Embryonic facial prominence (tissue), 1 donor: ENCODE measurements around the gene AP1S1.
A peak's percentile ranks its signal among the peaks of the same experiment; 100 is the strongest.

Experiments used
- DNase-seq: peaks from one replicate; pipeline ENCODE4 v3.0.0-alpha.2; 2016; ENCODE audit errors: extremely low spot score

The AP1S1 gene

DNA sequence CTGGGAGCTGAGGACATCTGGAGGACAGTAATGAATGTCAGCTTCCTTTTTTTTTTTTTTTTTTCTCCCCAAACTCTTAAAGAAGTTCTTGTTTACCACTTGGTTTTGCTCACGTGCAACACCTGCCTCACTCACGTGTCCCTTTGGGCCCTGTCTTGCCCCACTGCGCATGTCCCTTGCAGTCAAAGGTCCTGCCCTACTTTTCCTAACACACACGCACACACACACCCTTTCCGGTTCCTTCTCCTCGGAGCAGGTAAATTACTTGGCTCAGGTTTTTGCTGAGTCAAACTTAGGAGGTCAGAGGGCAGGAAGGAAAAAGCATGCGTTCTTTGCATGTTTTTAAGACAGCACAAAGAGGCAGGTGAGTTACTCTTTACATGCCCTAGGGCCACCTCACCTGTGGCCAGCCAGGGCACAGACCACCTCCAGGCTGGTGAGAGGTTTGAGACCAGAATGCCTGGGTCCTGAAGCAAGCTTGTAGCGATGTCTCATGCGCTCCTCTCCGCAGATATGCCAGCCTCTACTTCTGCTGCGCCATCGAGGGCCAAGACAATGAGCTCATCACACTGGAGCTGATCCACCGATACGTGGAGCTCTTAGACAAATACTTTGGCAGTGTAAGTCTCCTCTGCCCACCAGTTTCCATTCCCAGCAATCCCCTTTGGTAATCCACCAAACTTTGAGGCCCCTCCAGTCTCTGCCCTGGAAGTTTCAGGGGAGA, 2.8 kb downstream of the AP1S1 start:
- DNase-seq: no peak

DNA sequence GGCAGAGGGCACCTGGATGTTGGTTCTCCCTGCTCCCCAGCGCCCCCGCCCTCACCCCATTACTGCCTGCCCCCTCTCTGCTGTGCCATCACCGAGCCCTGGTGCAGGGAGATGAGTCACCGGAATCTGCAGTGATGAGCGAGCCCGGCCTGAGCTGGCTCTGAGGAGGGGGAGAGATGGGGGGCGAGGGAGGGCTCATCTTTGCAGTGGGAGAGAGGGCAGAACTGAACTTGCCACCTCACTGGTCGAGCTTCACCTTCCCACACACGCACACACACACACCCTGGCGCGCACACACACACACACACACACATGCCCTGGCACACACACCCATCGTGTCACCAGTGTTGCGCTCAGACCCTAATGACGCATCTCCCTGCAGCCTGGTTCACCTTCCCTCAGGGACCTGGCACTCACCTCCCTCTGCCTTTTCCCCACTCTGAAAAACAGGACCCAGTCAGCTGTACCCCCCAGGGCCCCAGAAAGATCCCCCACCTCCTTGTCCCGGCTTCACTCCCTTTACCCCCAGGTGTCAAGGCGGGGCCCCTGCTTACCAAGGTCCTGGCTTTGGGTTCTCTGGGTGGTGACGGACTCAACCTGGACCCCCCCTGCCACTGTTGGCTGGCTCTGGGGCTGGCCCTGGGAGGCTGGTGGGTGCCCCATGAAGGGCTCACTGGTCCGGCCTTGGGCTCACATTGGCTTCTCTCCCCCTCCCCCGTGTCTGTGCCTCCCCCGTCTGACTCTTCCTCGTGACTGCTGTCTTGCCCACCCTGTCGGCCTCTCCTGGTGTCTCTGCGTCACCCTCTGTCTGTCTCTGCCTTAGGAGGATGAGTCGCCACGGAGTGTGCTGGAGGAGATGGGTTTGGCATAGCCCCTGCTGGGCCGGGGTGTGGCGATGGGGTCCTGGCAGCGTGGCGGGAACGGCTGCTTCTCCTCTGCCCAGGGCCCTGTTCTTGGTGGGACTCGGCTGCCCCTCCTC, 5.7 kb downstream of the AP1S1 start:
- DNase-seq: no peak

DNA sequence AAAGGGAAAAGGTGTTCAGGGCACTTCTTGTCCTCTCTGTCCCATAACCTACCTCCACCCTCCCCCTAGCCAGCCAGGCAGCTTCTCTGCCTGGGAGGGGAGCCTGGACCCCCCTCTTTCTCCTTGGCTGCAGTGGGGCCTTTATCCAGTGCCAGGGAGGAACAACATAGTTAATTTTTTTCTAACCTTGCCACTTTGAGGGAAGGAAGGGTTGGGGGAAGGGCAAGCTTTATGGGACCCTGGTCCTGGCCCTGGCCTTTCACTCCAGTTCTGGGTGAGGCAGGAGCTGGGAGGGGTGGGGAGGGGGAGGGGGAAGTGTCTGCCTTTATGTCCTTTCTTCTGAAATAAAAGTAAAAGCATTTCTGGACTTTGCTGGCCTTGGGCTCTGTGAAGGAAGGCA, 6.6 kb downstream of the AP1S1 start:
- DNase-seq: no peak

DNA sequence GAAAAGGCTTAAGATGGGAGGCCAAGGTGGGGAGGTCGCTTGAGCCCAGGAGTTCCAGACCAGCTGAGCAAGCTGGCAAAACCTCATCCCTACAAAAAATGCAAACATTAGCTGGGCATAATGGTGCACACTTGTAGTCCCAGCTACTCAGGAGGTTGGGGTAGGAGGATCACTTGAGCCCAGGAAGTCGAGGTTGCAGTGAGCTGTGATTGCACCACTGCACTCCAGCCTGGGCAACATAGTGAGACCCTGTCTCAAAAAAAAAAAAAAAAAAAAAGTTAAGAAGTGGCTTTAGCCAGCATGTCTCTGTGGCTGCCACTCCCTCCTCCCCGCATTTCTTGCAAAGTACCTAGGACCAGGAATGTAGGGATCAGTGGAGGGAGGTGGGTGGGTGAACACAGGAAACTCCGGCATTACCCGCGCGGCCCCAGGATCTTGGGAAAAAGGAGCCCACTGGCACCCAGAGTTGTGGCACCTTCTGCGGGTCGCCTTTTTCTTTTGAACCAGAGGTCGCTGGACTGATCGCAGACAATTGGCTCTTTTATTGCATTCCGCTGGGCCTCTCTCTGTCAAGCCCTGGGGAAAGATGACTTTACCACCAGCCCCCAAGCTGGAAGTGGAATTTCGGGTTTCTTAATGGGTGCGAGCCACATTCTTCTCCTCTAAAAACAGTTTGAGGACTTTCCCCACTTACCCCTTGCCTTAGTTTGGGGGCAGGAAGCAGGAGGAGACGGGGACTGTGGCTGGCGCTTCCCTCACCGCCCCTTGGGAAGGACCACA, 7.6 kb downstream of the AP1S1 start:
- DNase-seq: no peak

DNA sequence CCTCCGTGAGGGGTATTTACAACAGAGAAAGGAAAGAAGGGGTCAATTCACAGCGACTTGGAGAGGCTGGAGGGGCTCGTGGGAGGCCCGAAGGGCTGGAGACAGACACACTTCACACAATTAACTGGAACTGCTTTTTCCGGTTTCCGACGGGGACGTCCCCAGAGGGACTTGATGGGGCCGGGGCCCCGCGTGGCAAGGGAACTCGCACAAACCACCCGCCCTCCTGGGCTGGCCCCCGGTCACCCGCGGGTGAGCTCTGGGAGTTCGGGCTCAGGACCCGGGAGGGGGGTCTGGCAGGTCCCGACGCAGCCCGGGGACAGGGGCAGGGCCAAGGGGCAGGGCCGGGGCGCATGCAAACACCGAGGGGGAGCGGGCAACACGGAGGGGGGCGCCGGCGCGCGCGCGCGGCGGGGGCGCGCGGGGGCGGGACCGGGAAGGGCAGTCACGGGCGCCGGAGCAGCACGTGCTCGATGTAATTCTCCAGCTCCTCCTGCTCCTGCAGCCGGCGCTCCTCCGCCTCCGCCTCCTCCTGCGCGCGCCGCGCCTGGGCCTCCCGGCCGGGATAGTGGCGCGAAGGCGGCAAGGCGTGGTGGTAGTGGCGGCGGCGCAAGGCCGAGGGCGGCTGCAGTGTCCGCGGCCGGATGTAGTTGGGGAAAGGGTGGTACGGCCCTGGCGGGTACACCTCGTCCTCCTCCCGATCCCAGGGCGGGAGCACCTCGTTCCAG, 8.4 kb downstream of the AP1S1 start:
- DNase-seq: no peak

DNA sequence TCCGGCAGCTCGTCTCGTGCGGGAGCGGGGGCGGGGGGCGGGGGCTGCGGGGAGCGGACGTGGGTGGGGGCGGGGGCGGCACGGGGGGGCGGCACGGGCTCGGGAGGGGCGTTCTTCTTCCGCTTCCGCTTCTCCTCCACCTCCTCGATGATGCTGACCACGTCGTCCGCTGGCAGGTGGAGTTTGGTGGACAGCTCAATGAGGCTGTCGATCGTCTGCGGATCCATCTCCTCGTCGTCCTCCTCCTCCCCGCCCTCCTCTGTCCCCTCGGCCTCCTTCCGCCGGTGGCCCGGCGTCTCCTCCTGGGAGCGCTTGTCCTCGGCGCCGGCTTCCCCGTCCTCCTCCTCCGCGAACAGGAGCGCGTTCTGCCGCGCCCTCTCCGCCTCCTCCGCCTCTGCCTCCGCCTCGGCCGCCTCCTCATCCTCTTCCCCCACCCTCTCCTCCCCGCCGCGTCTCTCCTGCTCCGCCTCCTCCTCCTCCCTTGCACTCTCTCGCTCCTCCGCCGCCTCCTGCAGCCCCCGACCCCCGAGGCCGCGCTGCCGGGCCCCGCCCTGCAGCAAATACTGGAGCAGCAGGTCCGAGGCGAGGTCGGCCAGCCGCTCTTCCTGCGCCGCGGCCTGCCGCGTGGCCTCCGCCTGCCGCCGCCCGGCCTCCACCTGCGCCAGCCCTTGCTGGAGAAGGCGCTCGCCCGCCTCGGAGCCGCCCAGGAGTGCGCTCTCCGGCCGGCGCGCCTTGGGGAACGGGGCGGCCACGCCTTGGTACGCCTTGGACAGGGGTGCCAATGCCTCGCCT, 9.2 kb downstream of the AP1S1 start:
- DNase-seq: no peak

DNA sequence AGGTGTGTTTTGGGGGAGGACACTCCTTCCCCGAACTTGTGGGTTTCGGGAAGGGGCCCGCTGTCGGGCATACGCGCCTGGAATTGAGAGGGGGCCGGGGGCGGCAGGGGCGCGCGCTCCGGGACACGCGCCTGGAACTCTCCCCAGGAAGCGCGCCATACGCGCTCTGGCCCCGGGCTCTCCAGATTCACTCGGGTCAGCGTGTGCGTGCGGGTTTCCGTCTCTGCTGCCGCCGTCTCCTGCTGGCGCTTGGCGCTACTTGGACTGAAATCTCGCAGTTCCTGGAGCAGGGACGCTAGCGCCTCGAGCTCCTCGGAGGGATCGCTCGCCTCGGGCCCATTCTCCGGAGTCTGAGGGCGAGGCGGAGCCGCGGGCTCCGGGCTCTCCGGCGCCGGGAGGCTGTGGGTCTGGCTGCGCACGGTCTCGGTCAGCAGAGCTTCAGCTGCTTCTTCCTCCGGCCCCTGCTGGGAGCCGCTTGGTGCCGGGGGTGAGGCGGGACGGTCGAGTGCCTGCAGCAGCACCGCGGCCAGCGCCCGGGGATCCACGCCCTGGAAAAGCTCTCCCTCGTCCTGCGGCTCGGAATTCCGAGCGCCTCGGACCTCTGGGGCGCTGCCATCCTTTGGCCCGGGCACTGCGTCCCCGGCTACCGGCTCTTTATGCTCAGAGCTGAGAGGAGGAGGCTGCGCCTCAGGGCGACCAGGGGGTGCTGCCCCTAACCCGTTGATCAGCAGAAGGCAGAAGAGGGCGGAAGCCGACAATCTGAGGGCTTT, 10.0 kb downstream of the AP1S1 start:
- no peak for DNase-seq

DNA sequence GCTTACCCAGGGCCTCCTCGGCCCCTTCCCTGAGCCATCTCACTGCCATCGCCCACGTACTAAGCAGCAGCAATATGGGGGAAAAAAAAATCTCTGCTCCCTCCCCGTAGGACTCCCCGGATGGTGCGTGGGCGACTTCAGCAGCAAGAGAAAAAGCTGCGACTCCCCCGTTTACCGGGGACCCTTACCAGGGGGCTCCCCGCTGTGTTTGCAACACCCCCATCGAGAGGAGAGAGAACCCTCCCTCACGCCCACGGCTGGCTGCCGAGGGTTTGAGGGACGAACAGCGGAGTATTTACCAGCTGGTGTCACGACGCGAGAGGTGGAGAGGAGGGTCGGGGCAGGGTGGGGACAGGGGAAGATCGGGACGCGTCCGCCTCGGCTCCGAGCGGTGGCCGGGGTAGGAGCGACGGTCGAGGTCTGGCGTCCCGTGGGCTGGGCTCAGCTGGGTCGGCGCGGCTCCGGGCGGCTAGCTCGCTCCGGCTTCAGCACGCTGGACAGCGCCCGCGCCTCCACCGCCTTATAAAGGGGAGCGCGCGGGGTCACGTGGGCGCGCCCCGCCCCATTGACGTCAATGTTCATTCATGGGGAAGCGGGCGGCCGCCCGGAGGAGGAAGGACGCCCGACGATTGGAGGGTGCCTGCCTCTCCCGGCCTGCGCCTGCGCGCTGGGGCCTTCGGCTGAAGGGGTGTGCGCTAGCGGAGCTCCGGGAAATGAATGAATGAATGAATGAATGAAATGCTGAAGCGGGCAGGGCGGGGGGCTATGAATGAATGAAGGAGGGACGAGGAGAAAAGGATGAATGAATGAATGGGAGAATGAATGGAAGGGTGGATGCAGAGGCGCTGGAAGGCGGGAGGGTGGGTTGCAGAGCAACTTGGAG, 11.0 kb downstream of the AP1S1 start, which contains the start of gene VGF:
VGF (minus strand) TSS at position 495 of the 883 bp plus-strand sequence. CDS start 726 bp downstream, outside the sequence.
- DNase-seq: peak; percentile 80

DNA sequence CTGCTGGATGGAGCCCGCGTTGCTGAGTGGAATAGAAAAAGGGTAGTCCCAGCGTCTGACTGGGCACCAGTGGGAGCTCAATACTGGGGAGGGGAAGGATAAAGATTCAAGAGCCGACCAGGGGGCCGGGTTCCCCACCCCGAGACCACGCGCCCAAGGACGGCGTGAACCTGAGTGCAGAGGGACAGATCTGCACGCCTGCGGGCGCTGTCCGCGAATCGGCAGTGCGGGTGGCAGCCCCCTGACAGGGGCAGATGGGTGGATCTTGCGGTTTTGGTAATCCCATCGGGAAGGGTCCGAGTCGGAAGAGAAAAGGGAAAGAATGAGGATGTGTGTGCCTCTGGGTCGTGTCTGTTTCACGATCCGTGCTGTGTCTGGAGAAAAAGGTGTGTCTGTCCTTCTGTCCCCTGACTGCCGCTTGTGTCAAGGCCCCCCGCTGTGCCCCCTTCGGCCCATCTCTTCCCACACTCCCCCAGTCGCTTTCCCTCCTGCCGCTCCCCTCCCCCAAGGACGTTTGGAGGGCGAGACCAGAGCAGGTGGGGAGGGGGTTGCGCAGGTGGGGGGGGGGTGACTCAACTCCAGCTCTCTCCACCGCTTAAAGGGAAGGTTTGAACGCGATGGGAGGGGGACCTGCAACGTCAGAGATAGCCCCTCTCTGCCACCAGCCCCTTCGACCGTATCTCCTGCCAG, 11.8 kb downstream of the AP1S1 start:
- no peak for DNase-seq

DNA sequence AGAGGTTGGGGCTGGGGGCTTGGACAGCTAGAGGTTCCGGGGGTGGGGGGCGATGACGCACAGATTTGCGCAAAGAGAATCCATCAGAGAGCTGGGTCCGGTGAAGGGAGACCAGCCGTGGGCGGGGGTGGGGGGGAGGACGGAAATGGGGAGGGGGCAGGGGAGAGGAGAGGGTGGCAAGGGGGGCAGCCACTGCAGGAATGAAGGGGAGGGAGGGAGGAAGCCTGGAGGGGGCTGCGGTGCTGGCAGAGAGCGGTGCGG, 12.3 kb downstream of the AP1S1 start:
- no peak for DNase-seq

DNA sequence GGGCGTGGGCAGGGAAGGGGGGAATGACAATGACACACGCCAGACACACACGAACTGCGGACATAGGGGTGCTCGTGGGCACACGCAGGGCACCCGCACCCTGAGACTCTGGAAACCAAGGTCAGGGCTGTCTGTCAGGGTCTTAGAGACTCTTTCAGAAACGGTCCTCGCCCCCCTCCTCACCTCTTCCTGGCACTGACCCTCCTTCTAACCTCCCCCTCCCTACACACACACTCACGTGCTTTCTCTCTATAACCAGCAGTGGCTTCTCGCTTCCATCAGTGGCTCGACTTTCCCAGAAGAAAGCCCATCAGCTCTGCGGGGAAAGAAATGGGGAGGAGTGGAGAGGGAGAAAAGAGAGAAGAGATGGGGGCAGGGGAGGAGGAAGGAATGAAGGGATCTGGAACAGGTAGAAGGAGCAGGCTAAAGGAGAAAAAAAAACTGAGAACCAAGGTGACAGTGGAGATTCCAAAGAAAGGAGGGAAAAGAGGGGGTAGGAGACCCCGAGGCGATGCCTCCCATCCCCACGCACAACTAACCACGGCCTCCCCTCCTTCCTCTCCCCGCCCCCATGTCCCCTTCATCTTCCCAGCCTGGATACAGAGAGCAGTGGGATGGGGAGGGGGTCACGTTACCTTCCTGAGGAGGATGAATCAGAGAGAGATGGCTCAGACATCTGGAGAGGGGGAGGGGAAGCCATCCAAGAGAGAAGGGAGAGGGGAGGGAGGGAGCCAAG, 12.8 kb downstream of the AP1S1 start:
- DNase-seq: no peak

DNA sequence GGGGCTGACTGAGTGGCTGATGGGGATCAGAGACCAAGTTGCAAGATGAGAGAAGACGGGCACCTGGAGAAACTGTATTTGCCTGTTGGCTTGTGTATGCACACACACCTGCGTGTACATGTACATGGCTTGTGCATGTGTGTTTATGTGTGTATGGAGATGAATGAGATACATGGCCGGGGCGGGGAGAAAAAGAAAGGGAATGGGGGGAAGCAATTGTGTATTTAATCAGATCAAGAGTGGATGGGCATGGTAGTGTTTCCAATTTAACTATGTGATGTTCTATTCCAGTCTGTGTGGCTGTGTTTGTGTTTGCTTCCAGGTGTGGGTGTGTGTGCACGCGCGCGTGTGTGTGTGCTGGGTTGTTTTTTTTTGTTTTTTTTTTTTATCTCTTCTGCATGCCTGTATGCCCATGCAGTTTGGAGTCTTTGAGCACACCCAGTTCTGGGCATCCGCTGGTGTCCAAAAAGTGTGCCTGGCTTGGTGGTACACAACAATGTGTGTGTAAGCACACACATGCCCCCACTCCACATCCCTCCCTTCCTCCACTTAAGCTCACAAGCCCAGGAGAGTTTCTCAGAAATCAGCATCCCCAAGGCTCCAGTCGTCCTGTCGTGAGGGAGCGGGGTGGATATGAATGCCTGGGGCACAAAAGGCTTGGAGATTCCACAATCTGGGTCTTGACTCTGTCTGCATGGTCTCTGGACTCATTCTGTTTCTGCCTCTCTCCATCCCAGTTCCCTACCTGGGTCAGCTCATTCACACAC, 13.6 kb downstream of the AP1S1 start:
- no peak for DNase-seq

DNA sequence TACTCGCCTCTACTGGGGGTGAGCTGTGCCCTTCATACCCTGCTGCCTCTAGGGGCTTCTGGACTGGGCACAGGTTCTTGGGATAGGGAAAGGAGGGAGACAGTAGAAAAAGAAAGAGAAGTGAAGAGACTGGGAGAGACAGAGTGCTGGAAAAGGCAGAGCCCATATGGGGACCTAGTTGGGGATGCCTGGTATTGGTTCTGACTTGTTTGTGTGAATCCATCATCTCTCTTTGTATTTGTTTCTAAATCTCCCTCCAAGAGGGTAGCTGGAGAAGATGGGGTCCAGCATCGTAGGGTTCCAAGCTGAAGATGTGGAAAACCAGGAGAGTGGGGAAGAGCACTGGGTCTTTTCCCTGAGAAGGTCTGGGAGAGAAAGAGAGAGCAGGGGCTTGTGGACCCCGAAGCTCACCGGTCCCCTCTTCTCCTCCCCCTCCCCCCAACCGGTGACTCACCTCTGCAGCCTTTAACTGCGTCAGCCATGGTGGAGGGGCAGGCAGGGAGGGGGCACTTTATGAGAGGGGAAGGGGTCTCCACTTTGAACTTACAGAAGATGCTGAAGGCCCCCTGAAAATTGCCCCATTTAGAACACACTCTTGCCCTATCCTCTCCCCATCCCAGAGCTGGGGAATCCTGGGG, 14.3 kb downstream of the AP1S1 start:
- DNase-seq: no peak

DNA sequence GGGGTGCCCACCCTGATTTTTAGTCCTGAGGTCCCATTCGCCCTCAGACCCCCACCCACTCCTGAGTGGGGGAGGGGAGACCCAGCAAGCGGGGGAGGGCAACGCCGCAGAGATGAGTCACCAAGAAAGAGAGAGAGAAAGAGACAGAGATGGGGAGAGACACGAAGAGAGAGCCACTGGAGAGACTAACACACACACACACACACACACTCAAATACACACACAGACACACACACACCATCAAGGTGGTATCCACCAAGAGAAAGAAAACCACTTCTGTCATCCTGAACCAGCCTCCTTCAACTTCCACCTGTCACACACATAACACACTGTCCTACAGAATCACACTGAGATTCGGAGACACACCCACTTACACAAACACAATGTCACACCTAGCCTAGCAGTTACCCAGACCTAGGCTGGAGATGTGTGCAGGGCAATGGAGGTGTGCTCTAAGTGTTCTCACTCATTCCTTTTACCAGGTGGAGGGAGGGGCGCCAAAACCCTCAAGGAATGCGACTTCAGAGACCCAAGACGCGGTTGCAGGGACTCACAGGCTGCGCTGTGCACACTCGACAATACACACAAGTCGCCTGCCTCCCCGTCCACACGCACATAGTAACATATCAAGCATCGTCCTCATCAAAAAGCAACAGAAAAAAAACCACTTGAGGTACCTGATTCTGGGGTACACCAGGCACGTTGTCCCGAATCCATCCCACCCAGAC, 15.0 kb downstream of the AP1S1 start:
- DNase-seq: no peak

DNA sequence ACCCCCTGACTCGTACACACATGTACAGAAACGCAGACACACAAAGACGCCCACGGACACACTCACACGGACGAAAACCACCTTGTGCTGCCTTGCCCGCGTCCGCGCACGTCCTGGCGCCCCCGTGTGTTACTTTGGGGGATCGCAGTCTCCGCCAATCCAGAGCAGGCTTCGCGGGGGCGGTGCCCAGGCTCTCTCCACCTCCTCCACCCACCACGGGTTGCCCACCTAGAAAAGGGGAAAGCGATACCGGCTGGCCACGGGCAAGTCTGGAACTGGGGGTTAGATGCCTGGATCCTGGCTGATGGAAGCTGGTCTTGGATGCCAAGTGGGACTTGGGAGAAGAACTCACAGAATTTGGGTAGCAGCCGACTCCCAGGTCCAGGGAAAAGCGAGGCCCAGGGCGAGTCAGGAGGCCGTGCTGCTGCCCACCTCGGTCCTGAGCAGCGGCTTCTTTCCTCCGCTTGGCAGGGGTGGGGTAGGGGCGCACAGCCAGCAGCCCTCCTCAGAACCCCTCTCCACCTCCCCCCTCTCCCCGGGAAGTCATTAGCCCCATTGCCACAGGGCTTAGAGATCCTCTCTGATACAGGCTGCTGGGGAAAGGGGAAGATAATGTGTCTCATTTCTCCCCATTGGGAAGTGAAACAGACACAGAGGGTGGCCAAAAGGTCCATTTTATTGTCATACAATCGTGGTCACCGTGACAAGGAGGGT, 15.7 kb downstream of the AP1S1 start:
- DNase-seq: no peak
